CD4-positive, alpha-beta T cell treated with Interleukin-12 subunit alpha and Interleukin-12 subunit beta, for 1 hour (primary cell): ENCODE measurements around the gene IAH1.
"Not testable (repeated sequence)": the region's sequence is repeated elsewhere in the genome, so short reads cannot be mapped to it uniquely, and the experiment has no call there.

Experiments used
- DNase-seq: peaks from one replicate; pipeline ENCODE4 v3.0.0-alpha.2; 2020

The IAH1 gene

DNA sequence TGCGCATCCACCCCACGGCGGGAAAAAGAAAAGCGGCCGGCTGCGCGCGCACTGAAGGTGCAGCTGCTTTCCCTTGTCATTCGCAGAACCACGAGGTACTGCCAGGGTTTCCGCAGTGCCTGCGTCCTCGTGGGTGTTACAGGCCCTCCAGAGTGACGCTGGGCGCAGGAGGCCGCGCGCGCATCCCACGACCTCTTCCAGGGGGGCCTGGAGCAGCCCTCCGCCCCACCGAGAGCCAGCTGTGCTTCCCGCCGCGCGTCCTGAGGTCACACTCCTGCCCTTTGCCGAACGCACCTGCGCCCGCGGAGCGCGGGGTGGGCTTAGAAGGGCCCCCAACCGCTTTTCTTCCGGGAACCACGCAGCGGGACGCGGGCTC, 378 bp upstream of the IAH1 start:
- peak; percentile 74 for DNase-seq

- no peak for DNase-seq
These were observed 3.6 kb downstream of the IAH1 start for GRCh38 chr2:9477914-9478313.

DNA sequence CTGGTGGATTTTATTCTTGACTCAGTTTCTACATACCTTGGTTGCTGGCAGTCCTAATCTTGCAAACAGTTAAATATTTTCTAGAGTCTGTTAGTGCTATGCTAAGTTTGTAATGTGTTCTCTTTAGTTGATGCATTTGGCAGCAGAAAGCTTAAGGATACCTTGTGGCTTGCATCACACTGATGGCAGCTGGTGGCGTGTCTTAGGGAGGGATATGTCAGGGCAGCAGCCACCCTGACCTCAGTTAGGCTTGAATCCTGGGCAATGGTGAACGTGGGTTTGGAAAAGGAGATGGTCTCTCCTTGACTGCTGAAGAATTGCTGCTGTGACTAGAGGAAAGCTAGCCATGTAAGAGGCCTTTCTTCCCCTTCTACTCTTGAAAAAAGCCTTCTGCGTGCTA, 4.2 kb downstream of the IAH1 start:
- no peak for DNase-seq

DNA sequence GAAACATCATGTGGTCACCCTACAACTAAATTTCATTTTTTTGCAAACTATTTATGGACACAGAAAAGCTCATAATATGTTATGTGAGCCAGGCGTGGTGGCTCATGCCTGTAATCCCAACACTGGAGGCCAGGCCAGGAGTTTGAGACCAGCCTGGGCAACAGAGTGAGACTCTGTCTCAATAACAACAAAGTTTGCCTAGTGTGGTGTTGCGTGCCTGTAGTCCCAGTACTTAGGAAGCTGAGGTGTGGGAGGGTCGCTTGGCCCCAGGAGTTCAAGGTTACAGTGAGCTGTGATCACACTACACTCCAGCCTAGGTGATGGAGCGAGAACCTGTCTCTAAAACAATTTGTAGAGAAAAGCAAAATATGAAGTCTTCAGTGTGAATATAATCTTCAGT, 5.8 kb downstream of the IAH1 start:
- no peak for DNase-seq

GRCh38 chr2:9483107-9483506, 8.8 kb downstream of the IAH1 start:
- no peak for DNase-seq

DNA sequence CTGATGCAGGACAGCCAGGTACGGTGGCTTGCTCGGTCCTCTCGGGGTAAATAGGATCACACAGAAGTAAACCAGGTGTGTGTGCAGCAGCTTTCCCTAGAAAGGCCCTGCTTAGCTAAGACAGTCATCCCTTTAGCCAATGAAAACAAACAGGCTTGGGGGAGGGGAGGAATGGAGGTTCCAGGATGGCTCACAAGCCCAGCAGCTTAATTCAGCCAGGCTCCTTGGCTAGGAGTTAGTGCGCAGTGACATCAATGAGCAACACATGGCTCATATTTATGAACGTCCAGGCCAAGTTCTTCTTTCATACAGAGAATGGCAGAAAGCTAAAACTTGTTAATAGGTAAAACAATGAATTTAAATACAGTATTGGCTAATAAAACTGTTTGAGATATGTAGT, 10.2 kb downstream of the IAH1 start:
- DNase-seq: no peak

GRCh38 chr2:9488583-9489547, 14.5 kb downstream of the IAH1 start:
- DNase-seq: no peak

DNA sequence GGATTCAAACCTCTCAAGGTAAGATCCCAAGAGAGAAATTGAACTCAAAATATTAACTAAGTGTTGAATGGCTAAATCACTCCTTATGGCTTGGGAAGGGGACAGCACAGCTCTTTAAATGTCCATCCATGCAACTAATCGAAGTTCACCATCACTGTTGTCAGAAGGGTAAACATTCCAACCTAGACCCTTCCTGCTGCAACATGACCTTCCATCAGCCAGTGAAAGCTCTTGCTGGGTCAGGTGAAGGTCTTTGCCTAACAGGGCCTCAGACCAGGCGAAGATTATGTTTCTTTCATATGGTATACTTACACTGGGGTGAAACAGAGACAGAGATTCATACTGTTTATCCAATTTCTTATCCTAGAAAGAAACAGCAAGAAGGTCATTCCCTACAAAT, 16.4 kb downstream of the IAH1 start:
- no peak for DNase-seq

DNA sequence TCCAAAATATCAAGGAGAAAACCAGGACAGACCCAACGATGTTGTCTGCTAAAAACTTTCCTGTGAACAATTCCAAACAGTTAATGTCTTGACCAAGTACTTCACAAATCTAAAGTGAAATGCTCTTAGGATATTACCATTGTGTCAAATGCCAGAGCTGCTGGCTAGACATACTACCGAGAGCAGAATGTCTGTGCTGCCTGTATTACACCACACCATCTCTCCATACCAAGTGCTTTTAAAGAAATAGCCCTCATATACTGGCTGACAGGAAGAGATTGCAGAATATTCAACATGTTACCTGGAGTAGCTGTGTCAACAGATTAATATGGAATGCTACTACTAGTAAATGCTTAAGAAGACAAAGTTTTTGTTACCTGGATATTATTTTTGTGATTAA, 18.6 kb downstream of the IAH1 start:
- DNase-seq: no peak

GRCh38 chr2:9493478-9493877, 19.1 kb downstream of the IAH1 start:
- DNase-seq: no peak

DNA sequence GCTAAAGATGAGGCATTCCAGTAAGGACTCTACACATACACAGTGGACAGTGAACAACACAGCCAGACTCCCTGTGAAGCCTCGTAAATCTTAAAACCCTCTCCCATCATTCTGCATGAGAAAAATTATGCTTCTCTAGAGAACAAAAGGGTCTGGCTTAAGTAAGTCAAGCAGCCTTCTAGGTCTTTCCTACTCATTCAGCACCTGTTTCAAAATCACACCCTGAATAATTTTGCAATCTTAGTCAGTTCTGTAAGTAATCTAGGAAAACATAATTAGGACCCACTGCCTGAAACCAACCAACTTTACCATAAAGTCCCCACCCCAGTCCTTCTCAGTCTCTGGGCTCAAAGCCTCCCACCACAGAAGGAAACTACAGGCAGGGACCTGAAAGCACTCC, 19.7 kb downstream of the IAH1 start:
- no peak for DNase-seq

GRCh38 chr2:9497017-9497416, 22.7 kb downstream of the IAH1 start:
- no peak for DNase-seq

GRCh38 chr2:9498210-9498609, 23.9 kb downstream of the IAH1 start:
- DNase-seq: no peak

- DNase-seq: no peak
These were observed 34.6 kb downstream of the IAH1 start for GRCh38 chr2:9508931-9509330.

- not testable (repeated sequence) for DNase-seq
These were observed 39.6 kb downstream of the IAH1 start for GRCh38 chr2:9513946-9514345.

- DNase-seq: no peak
These were observed 42.9 kb downstream of the IAH1 start for GRCh38 chr2:9517118-9517782.

- no peak for DNase-seq
These were observed 43.8 kb downstream of the IAH1 start for GRCh38 chr2:9518163-9518562.

DNA sequence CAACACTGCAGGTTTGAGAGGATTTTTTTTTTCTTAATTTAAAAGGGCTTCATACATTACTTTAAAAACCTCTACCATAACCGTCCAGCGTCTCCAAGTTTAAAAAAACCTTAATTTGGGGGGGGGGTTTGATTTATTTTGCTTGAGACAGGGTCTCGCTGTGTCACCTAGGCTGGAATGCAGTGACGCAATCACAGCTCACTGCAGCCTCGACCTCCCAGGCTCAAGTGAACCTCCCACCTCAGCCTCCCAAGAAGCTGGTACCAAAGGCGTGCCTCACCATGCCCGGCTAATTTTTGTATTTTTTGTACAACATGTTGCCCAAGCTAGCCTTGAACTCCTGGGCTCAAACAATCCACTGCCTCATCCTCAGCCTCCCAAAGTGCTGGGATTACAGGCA, 44.4 kb downstream of the IAH1 start:
- no peak for DNase-seq

DNA sequence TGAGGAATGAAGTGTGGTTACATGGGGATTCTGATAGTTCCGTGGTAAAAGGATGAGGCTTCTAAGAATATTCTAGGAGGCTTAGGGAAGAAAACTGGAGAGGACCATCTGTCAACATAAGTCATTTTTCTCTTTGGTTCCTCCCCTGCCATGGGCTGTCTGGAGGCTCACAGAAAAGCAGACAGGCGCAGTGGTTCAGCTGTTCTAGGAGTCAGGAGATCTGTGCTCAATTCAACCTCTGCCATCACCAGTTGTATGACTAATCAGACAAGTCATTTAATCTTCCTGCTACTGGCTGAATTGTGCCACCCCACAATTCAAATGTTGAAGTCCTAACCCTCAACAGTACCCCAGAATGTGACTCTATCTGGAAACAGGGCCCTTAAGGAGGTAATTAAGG, 44.9 kb downstream of the IAH1 start:
- no peak for DNase-seq

GRCh38 chr2:9524291-9524690, 49.9 kb downstream of the IAH1 start:
- no peak for DNase-seq

DNA sequence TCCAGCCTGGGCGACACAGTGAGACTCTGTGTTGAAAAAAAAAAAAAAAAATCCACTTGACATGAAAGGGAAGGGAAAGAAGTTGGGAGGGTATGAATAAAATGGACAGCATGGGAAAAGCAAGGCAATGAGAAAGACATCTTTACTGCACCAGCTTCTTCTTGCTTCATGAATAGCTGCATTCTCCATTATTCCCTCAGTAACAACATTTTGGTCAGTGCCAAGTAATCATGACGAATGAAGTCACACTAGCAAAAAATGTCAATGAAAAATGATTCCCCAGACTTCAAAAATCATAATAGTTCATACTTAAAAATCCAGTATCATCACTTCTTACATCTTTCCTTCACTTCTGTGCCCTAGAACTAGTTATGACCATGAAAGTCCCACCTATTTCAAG, 50.9 kb downstream of the IAH1 start:
- DNase-seq: no peak

DNA sequence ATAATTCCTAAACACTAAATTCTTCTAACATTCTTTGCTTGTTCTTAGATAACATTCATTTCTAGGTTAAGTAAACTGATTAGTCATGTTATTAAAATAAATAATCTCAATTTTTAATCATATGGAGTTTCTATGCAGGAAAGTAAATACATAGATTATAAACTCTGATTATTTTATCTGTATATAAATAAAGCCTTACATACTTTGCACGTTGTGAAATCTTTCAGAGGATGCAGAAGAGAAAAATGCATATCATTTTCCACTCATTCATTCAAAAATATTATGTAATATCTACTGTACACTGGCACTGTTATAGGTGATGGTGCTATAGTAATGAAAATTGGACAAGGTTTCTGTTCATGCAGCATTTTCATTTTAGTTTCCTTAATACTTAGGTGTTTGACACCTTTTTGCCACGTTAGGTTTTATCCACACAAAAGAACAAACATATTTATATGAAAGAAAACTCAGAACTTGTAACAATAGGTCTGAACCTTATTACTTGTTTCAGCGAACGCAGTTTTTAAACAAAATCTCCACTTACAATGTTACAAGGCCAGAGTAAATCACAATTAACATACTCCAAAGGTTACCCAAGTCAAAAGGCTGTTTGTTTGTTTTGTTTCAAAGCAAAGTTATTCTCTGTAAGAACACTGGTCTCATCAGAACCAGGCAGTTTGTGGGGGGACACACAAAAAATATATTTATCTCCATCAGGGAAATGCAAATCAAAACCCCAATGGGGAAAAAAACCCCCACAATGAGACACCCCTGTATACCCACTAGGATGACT, 53.8 kb downstream of the IAH1 start:
- no peak for DNase-seq

- no peak for DNase-seq
These were observed 58.1 kb downstream of the IAH1 start for GRCh38 chr2:9532421-9532820.

DNA sequence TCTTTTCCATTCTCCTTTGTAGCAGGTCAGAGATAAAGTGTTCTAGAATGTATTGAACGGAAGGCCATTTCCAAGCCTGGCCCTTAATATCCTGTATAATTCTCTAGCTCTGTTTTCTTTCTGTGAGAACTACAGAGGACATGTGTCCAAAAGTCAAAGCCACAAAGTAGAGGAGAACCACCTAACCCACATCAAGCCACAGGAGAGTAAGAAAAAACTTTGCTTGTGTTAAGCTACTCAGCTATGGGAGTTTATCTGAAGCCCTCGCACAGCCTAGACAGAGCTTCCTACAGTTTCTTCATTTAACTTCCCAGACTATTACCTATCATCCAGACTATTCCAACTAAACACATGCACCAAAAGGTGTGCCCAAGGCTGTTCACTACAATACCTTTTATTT, 59.3 kb downstream of the IAH1 start:
- no peak for DNase-seq
